Keratinocyte (primary cell): ENCODE data around the gene THRAP3.
"Not testable (repeated sequence)": the region's sequence is repeated elsewhere in the genome, so short reads cannot be mapped to it uniquely, and the experiment has no call there.

Source experiments
- EZH2 ChIP-seq: IDR thresholded peaks from one replicate; pipeline ENCODE4 v1.6.1; 2012; ENCODE audit warnings: inconsistent platforms, mild to moderate bottlenecking, low read length, moderate library complexity
- TF ChIP-seq, protein P1 (sequence below), 3 experiments: IDR thresholded peaks in 1 of 3; conservative IDR thresholded peaks in 1 of 3; optimal IDR thresholded peaks in 1 of 3; 2 replicates in 2 of 3; 3 replicates in 1 of 3; pipeline versions ENCODE3 to v1.5.1; 2011; ENCODE audit warnings: low read length in 3 of 3, mild to moderate bottlenecking in 3 of 3, moderate library complexity in 2 of 3, control low read depth in 1 of 3, inconsistent platforms in 1 of 3; ENCODE audit not compliant: insufficient read depth in 2 of 3; ENCODE audit errors: extremely low read depth in 1 of 3

DNA sequence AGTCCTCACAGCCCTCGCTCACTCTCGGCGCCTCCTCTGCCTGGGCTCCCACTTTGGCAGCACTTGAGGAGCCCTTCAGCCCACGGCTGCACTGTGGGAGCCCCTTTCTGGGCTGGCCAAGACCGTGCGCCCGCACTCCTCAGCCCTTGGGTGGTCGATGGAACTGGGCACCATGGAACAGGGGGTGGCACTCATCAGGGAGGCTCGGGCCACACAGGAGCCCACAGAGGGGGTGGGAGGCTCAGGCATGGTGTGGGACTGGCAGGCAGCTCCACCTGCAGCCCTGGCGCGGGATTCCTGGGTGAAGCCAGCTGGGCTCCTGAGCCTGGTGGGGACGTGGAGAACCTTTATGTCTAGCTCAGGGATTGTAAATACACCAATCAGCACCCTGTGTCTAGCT, 27.4 kb upstream of the THRAP3 start:
- TF ChIP-seq, protein P1, sequence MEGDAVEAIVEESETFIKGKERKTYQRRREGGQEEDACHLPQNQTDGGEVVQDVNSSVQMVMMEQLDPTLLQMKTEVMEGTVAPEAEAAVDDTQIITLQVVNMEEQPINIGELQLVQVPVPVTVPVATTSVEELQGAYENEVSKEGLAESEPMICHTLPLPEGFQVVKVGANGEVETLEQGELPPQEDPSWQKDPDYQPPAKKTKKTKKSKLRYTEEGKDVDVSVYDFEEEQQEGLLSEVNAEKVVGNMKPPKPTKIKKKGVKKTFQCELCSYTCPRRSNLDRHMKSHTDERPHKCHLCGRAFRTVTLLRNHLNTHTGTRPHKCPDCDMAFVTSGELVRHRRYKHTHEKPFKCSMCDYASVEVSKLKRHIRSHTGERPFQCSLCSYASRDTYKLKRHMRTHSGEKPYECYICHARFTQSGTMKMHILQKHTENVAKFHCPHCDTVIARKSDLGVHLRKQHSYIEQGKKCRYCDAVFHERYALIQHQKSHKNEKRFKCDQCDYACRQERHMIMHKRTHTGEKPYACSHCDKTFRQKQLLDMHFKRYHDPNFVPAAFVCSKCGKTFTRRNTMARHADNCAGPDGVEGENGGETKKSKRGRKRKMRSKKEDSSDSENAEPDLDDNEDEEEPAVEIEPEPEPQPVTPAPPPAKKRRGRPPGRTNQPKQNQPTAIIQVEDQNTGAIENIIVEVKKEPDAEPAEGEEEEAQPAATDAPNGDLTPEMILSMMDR (optimal IDR thresholded peaks at IDR 0.05 in 1 of 3, IDR thresholded peaks at IDR 0.05 in 1 of 3, conservative IDR thresholded peaks at IDR 0.05 in 1 of 3; ENCODE audit: extremely low read depth in 1 of 3, insufficient read depth in 2 of 3, low read length in 3 of 3), result not testable (repeated sequence)
- not testable (repeated sequence) for TF ChIP-seq EZH2
